Choroid plexus epithelial cell (primary cell): ENCODE data around the gene ANTXR1.

Source experiments
- DNase-seq: peaks from one replicate; pipeline ENCODE4 v3.0.0-alpha.2; 2010; ENCODE audit warnings: low read depth
- H3K4me3 ChIP-seq: 2 replicates; pipeline ENCODE4 v1.5.1; 2011; ENCODE audit warnings: low read depth, mild to moderate bottlenecking, control low read depth, low read length, moderate library complexity
- TF ChIP-seq, protein P1 (sequence below): conservative IDR thresholded peaks from 2 replicates; pipeline ENCODE4 v1.5.1; 2011; ENCODE audit warnings: low read depth, mild to moderate bottlenecking, control low read depth, inconsistent platforms, low read length, moderate library complexity

ANTXR1 gene

DNA sequence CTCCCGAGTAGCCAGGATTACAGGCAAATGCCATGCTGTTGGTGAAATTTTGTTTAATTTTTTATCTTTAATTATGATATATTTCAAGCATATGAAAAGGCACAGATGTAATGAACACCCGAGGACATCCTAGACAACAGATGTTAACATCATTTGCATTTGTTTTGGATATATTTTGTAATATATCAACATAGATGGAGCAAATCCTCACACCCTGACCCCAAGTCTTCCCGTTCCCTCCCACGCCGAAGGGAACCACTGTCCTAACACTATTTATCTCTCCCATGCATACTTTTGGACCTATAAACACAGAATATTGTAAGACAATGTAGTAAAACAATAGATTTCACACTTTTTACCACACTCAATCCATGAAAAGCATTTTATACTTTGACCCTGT, 274.6 kb downstream of the ANTXR1 start:
- no peak for DNase-seq
- no peak overlapping the region for H3K4me3 ChIP-seq
- TF ChIP-seq, protein P1, sequence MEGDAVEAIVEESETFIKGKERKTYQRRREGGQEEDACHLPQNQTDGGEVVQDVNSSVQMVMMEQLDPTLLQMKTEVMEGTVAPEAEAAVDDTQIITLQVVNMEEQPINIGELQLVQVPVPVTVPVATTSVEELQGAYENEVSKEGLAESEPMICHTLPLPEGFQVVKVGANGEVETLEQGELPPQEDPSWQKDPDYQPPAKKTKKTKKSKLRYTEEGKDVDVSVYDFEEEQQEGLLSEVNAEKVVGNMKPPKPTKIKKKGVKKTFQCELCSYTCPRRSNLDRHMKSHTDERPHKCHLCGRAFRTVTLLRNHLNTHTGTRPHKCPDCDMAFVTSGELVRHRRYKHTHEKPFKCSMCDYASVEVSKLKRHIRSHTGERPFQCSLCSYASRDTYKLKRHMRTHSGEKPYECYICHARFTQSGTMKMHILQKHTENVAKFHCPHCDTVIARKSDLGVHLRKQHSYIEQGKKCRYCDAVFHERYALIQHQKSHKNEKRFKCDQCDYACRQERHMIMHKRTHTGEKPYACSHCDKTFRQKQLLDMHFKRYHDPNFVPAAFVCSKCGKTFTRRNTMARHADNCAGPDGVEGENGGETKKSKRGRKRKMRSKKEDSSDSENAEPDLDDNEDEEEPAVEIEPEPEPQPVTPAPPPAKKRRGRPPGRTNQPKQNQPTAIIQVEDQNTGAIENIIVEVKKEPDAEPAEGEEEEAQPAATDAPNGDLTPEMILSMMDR, result no peak

DNA sequence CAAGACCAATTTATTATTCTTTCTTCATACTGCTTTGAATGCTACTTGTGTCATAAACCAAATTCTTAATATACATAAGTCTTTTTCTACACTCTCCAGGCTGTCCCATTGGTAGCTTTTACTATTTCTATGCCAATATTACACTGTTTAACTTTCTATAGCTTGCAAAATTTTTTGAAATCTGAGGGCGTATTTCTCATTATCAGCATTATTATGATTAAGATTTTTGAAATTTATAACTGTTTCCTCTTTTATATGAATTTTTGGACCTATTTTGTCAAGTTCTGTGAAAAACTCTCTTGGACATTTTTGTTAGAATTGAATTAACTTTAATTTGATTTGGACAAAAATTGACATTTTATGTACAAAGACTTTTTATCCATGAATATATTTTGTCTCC, 275.4 kb downstream of the ANTXR1 start:
- H3K4me3 ChIP-seq, result no peak overlapping the region
- DNase-seq, result no peak
- TF ChIP-seq, protein P1, result no peak

DNA sequence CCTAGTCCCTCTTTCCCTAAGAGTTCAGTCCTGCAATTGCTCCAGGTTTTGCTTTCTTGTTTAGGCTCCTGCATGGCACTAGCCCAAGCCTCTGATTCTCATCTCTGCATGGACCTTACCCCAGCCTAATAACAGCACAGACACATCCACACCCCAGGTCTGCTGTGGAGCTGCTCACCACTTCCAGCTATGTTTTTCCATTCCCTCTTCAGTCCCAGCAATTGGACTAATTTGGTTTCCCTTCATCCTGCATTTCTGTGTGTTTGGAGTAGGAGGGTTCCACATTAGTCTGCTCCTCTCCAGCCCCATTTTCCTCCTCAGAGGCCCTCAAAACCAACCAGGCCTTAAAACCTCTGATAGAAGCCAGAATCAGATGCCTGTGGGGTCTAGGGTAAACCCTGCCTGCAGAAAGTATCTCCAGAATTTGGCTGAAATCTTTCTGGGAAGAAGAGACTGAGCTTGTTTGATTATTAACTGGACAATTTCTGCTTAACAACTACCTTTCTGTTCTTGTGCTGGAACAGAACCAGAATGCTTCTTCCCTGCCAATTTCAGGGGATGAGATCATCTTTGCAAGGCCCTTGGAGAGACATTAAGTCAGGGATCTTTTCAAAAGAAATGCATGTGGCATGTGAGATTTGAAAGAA, 278.1 kb downstream of the ANTXR1 start:
- TF ChIP-seq, protein P1, result no peak
- no peak overlapping the region for H3K4me3 ChIP-seq
- peak; percentile 84 for DNase-seq

DNA sequence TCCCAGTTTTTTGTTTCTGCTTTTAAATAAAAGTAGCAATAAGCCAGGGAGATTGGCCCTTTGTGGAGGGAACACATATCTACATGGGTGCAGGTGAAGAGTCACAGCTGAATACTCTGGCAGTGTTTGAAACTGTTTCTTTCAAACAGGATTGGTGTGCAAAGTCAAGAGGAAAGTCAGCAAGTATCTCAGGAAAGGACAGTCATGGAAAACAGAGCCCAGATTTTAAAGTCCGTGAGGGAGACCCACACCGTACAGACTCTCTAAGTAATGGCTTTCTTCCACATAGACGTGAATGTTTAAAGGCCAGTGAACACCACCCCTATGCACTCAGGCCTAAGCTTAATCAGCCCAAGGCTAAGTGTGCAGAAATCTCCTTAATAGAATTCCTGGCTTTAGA, 278.7 kb downstream of the ANTXR1 start:
- TF ChIP-seq, protein P1, result no peak
- DNase-seq, result no peak
- H3K4me3 ChIP-seq, result no peak overlapping the region

DNA sequence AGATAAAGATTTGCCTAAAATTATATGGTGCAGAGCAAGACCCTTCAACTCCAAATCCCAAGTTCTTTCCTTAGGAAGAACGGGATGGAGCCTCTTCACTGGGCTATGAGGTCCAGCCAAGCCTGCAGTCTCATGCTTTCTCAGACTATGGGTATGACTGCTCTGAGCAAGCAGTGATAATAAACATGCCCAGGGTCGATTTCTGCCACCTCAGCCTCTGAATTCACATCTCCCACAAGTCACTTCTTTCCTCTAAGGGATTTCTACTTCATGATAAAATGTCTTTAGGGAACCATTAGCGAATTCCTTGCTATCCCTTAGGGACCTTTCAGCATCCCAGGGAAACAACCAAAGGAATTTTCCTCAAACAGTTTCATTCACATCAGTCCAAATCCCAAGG, 279.3 kb downstream of the ANTXR1 start:
- DNase-seq, result no peak
- TF ChIP-seq, protein P1, result no peak
- no peak overlapping the region for H3K4me3 ChIP-seq

DNA sequence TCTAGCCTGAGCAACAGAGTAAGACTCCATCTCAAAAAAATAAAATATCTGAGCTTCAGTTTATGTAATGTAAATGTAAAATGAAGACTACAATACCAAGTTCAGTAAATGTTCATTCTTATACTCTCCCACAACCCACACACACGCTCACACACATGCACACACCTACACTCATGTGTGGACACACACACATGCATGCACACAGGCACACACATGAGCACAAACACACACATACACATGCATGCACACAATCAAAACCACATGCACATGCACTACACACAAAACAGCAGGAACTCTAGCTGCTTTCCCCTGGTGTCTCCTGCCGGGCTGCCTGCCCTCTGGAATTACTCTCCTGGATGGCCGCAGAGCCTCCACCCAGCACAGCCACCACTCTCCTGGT, 283.4 kb downstream of the ANTXR1 start:
- TF ChIP-seq, protein P1, result no peak
- no peak overlapping the region for H3K4me3 ChIP-seq
- DNase-seq, result no peak

DNA sequence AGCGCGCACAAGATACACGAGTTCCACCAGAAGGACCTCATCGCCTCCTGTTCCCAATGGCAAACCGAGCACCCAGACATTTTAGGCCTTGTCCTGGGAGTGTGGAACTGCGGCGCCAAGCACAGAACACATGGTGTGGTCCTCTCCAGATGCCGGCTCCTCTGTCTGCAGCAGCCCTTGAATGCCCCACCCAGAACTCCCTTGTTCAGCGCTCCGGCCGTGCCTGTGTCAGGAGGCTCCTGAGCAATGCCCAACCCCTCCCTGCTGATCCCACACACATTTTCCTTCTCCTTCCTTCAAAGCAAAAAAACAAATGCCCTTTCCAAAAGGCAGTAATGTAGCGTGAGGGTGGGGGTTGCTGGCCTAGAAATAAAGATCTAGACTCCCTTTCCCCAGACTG, 284.2 kb downstream of the ANTXR1 start:
- DNase-seq, result no peak
- TF ChIP-seq, protein P1, result no peak
- H3K4me3 ChIP-seq, result no peak overlapping the region
